ENCODE results near the gene NUDC.
"Not testable (repeated sequence)": the region's sequence is repeated elsewhere in the genome, so short reads cannot be mapped to it uniquely, and the experiment has no call there.

The NUDC gene

DNA sequence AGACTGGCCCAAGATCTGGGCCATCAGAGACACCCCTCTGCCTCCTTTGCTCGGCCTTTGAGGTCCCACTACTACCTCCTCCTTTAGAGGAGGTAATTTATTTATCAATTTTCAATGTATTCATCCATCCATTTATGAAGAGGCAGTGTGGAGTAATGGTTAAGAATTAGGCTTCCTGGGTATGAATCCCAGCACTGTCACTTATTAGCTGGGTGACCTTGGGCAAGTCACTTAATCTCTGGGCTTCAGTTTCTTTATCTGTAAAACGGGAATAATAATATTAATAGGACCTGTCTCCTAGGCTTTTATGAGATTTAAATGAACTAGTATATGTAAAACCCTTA, 9.4 kb upstream of the NUDC start:
- DNase-seq: no peak

DNA sequence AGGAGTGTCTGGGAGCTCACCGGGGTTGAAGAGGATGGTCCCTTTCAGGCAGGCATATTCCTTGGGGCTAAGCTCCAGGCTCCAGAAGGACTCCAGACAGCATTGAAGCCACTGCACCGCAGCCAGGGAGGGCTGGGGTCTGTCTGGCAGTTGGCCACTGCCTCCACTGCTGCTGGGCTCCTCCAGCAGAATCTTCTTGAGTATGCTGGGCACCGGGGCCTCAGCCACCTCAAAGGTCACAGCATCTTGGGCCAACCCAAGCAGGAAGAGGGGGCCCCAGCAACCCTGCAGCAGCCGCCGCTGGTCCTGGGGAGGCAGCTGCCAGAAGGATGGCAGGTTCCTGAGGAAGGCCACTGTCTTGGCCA, 8.2 kb upstream of the NUDC start:
- DNase-seq: no peak

DNA sequence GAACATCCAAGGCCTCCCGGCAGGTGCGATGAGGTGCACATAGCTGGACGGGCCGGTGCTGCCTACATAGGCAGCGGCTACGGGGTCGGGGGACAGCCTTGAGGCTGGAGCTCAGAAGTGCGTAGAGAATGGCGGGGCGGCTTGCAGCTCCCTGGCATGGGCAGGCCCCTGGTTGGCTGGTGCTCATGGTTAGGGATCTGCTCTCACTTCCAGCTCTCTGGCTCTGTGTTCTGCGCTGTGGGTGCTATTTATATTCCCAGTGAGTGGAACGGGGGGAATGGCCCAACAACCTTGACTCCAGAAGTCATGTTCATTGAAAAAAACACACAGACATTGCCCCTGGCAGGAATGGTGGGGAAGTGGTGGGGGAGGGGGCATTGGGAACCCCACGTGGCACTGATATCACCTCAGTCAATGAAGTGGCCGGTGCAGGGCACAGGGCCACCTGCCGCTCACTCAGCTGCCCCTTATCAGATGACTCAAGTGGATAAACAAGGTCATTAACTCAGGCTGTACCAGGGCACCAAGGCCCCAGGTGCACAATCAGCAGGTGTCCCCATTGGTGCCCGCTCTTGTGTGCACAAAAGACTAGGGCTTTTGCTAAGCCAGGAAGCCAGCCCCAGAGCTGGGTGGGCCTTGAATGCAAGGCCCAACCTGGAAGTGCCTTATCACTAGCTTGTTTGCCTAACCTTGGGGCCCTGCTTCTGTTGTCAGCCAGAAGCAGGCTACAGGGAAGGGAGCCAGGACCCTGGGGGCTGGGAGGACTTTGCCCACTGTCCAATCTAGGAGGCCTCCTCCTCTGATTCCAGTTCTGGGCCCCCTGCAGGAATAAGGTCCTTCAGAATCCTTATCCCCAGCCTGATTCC, 7.6 kb upstream of the NUDC start, which contains the start of gene NR0B2:
Gene NR0B2, minus strand, starts transcription at position 222 of the 866 bp plus-strand sequence. Its CDS starts 35 bp downstream, at position 187.
- DNase-seq: peak in 1 of 2 experiments; percentile 33

DNA sequence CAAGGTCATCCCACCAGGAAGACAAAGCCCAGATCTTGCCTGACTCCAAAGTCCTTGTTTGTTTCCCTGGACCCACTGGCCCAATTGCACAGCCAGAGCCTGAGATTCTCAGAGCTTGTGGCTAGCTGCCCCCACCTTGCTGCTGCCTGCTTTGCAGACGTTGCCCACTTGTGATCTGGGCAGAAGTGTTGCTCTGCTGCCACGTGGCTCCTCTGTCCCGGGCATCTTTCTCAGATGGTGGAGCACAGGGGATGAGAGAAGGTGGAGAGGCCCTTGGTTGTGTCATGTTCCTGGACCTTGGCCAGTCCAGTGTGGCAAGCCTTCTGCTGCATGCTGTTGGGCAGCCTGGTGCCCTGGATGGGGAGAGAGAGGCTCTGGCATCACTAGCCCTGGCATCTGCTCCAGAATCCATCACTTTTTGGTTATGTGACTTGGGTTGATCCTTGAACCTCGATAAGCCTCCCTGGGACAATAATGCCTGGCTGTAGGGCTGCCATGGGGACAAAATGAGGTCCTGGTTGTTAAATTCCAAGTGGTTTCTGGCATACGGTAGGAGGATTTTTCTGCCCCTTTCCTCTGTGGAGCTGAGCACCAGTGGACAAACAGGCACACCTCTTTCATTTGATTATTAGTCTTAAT, 6.2 kb upstream of the NUDC start:
- no peak for DNase-seq

DNA sequence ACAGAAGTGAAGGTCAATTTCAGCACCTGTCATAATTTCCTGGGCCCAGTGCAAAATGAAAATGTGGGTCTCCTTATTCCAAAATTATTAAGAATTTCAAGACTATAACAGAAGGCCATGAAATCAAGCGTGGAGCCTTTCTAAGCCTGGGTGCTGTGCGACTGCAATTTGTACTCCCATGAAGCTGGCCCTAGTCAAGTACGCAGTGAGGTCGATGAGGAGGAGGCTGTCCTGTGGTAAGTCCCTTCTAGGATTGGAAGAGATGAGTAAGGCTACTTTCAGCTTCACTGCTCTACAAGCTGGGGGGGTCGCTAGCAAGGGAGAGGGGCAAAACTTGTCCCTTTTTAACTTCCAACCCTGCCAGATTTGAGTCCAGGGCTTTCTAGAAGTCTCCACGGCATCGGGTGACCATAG, 410 bp upstream of the NUDC start:
- DNase-seq: no peak

DNA sequence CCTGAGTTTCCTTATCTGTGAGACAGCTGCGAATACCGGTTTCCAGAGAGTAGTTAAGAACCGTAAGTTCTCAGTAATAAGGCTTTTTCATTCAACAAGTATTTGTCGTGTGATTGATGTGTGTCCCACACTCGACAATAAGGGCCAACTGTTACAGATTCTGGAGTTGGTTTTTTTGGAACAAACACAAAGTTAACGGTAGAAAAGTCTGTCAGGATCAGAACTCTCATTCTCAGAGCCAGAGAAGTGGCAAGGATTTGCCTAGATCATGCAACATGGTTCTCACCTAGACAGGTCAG, 837 bp downstream of the NUDC start:
- no peak for DNase-seq

DNA sequence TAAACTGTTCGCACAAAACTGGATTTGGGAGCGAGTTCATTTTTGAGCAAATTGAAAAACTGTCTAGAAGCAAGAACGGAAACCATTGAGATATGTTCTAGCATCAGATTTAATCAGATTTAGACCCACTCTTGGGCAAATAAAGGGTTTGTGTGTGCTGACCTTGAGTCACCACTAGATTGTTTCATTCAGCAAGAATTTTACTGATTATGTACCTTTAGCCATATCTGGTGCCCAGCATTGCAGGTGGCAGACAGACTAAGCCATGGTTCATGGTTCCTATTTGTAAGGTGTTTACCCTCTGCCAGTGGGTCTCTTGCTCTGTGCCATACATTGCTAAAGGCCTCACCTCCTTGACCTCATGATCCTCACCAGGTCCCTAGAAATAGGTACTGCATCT, 1.4 kb downstream of the NUDC start:
- DNase-seq: no peak

DNA sequence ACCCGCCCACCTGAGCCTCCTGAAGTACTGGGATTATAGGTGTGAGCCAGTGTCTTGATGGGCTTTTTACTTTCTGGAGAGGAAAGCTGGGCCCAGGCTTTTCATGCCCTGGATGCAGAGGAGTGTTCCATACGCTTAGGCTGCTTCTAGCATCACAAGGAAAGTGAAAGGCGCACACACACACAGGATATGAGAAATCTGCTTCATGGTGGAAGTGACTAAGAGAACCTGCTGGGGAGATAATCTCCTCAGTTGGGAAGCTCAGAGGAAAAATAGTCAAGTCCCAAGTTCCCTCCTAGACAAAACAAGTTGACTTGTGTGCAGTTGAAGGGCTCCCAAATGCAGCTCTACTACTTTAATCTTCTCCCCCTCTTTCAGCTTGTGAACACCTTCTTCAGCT, 2.2 kb downstream of the NUDC start:
- no peak for DNase-seq

DNA sequence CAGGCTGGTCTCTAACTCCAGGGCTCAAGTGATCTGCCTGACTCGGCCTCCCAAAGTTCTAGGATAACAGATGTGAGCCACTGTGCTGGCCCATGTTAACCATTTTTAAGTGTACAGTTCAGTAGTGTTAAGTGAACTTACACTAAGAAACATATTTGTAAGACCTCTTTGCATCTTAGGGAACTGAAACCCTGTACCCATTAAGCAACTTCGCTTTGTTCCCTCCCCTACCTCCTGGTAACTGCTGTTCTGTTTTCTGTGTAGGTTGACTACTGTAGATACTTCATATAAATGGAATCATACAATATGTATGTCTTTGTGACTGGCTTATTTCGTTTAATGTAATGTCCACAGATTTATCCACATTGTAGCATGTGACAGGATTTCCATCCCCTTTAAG, 11.0 kb downstream of the NUDC start:
- no peak for DNase-seq

DNA sequence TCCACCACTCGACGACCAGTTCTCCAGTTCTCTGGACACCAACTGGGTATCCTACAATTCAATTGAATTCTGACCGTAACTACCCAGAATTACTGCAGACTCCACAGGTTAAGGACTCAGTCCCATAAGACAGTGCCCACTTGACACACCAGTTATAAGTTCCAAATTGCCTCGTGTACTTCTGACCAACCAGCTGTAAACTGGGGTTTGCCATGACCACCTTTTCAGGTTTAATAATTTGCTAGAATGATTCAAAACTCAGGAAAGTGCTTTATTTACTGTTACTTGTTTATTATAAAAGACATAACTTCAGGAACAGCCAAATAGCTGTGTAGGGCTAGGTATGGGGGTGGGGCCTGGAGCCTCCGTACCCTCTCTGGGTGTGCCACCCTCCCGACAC, 15.3 kb downstream of the NUDC start:
- no peak for DNase-seq

DNA sequence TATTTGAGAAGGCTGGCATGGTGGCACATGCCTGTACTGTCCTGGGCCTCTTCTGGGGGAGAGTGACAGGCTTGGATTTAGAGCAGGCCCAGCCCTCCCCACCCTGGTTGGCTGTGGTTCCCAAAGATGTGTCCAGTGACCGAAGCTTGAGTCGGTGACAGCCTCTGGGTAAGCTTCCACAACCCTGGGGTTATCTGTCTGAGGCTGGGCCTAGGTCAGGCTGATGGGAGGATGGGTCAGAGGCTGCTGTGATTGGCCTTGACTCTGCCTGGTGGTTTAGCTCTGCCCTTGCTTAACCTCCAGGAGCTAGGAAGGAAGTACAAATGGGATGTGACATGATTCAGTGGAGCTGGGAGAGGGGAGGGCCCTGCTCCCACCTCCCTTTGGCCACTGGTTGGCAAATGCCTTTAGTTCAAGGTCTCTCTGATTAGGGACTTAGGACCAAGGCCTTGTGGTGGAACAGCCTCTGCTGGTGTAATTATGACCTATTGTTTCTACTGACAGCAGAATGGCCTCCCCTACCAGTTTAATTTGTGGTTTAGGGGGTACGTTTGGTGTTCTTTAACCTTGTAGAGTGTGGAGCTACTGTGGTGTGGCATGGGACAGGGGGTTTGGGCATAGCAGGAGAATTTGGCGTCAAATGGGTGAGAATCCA, 16.6 kb downstream of the NUDC start:
- DNase-seq: no peak

DNA sequence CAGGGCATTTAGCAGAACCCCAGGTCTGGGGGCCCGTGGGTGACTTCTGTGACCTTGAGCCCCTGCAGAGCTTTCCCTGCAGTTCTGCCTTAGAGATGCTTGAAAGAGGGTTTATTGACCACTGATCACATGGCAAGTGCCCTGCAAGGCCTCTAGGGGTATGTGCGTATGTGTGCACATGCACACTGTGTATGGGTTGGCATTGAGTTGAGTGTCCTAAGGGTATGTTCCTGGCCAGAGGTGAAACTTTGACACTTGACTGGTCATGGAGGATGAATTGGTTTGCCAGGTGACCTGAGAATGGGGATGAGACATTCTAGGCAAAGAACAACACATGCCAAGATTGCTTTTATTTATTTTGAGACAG, 17.1 kb downstream of the NUDC start:
- DNase-seq: no peak

DNA sequence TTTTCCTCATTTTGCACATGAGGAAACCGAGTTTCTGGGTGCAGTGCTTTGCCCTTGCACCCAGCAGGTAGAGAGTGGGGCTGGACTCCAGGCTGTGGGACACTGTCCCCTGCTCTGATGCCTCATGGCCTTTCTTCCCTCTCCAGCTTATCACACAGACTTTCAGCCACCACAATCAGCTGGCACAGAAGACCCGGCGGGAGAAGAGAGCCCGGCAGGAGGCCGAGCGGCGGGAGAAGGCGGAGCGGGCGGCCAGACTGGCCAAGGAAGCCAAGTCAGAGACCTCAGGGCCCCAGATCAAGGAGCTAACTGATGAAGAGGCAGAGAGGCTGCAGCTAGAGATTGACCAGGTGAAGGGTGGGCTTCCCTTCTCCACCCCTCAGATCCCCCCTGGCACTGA, 19.8 kb downstream of the NUDC start:
- no peak for DNase-seq

DNA sequence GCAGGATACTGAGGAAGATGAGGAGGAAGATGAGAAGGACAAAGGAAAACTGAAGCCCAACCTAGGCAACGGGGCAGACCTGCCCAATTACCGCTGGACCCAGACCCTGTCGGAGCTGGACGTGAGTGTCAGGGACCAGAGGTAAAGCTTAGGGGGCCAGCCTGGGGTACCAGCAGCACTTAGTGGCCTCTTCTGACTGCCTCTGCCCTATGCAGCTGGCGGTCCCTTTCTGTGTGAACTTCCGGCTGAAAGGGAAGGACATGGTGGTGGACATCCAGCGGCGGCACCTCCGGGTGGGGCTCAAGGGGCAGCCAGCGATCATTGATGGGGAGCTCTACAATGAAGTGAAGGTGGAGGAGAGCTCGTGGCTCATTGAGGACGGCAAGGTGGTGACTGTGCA, 21.1 kb downstream of the NUDC start:
- DNase-seq: no peak

DNA sequence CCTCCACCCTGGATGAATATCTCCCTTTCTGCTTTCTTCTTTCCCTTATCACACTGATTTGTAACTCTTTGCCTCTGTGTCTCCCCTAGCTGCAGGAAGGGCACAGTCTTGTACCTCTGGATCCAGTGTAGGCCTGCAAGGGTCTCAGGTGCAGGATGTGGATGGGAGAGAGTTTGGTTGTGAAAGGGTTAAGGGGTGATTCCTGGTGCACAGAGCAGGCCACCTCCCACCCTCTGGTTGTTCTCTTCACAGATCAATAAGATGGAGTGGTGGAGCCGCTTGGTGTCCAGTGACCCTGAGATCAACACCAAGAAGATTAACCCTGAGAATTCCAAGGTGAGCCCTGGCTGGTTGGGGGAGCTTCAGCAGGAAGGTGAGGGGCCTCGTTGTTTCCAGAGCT, 23.6 kb downstream of the NUDC start:
- no peak for DNase-seq

DNA sequence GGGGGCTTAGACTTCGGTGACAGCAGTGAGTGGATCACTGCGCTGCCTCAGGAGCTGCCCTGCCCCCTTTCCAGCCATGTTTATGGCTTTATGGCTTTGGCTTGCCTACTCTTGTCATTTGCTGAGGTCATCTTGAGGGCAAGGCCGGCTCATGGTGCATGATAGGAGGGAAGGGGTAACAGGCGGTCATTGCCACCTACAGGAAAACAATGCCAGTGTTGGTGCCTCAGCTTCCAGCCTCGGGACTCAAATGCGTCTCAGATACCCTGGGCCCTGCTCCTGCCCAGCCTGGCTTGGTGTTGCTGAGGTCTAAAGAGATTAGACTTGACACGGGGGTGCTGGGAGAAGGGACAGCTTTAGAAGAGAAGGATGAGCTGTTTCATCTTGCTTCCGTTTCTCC, 24.2 kb downstream of the NUDC start:
- no peak for DNase-seq

DNA sequence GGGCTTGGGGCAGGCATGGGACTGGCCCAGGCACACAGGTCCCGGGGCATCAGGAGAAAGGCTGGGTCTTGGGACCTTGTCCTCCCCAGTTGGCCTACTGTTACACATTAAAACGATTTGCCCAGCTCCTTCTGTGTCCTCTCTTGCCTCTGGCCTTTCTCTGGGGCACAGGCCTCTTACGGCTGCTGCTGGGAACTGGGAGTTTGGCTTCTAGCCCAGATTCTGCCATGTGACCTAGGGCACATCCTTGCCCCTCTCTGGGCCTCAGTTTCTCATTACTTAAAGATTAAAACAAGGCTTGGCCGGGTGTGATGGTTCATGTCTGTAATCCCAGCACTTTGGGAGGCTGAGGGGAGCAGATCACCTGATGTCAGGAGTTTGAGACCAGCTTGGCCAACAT, 24.7 kb downstream of the NUDC start:
- DNase-seq: no peak

DNA sequence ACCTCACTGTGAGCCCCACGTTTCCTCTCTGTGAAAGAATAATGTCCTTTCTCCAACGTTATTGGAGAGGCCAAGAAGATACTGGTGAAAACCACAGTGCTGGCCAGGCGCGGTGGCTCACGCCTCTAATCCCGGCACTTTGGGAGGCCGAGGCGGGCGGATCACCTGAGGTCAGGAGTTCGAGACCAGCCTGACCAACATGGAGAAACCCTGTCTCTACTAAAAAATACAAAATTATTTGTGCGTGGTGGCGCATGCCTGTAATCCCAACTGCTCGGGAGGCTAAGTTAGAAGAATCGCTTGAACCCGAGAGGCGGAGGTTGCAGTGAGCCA, 27.1 kb downstream of the NUDC start:
- DNase-seq: not testable (repeated sequence)

DNA sequence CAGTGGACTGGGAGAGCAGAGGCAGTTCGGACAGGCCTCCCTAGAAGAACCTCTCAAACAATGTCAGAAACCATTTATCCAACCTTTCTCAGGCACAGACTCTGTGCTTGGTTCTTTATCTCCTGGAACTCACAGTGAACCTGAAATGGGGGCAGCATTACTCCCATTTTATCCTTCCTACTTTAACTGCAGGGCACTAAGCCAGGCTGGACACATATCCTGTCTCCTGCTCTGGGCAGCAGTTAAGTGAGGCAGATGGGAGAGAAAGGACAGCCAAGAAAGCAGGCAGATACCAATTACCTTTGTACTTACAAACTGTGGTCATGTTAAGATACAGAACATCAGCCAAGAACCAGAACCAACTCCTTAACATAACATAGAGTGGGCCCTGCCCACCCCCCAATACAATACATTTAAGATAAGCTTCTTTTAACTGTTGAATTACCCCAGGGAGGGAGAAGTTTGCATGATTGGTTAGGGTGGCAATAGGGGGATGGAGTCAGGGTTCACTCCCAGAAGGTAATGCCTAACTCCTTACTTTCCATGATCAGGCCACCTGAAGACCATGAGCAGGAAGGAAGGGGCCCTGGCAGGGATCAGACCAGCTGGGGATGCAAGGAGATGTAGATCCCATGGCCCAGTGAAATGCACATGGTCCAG, 27.9 kb downstream of the NUDC start:
- no peak for DNase-seq

DNA sequence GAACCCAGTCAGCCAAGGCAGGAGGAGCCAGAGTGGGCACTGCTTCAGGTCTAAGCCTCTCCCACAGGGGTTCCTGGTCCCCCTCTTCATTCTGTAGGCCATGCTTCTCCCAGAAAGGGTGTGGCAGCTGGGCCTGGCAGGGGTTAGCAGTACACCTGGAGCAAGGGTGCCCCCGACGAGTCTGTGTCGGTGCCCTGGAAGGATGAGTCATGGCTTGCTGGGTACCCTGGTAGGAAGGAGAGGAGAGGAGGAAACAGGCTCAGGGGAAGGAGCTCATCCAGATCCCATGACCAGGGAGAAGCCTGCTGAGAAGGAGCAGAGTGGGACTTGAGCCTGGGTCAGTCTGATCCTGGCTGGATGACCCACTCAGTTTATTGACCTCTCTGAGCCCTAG, 28.4 kb downstream of the NUDC start:
- no peak for DNase-seq

DNA sequence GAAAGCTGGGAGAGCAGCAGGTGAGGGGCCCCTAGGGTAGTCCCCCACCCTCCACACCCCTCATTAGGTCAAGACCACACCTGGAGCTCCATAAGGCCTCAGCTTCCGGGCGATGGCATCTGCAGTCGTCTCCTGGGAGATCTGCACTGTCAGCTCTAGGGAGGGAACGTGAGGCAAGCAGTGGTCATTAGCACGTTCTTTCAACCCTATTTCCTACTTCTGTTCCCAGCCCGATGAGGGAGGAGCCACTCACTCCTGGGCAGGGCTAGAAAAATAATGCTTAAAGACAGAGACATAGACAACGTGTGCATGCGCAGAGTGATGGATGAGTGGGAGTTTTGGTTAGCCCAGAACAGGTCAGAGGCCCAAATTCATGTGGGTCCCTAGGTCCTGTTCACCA, 29.1 kb downstream of the NUDC start:
- DNase-seq: no peak

DNA sequence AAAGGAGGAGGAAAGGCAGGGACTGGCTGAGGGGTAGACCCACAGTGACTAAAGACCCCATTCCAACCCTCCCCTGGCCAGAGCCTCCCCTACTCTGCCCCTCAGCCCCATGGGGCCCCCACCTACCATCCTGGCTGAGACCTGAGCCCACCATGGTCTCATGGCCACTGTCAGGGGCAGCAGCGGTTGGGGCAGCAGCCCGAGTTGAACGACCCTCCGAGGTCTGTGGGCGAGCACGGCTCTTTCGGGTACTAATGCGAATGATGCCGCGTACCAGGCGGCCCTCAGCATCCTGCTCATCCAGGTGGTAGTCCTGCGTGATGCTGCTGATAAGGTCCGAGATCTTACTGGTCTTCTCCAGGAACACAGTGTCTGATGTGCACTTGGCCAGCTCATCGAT, 29.7 kb downstream of the NUDC start:
- DNase-seq: no peak

DNA sequence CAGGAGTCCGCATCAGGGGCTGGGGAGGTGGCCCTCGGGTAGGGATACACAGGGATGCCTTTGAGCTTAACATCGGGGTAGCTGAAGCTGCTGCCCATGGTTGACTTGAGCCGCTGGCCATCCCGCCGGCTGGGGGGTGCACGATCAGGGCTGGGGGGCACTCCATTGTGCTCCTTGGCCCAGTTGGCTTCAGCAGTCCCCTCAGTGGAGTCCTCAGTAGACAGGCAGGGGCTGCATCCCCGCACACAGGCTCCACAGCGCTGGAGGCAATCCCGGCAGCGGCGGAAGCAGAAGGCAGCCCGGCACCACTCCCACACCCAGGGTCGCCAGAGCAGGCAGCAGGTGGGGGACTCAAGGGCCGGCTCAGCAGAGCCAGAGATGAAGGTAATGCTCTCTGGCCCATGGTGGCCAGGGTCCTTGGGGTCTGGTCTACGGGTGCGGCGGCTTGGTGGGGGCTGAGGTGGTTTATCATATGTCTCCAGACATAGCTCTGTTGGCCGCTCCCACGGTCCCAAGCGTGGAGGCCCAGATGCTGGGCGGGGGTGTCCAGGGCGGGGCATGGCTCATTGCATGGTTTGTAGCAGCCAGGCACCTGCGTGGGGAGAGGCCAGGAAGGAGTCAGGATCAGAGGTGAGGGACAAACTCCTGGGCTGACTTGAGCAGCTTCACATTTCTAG, 30.4 kb downstream of the NUDC start:
- no peak for DNase-seq

DNA sequence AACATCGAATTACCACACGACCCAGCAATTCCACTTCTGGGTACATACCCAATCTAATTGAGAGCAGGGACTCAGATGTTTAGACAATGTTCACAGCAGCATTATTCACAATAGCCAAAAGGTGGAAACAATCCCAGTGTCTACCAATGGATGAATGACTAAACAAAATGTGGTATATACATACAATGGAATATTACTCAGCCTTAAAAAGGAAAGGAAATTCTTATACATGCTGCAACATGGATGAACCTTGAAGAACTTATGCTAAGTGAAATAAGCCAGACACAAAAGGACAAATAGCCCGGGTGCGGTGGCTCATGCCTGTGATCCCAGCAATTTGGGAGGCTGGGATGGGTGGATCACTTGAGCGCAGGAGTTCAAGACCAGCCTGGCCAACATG, 31.8 kb downstream of the NUDC start:
- no peak for DNase-seq
